Embryonic facial prominence (tissue), 1 donor: ENCODE results near the gene NME1.

Source experiments
- DNase-seq: peaks from one replicate; pipeline ENCODE4 v3.0.0-alpha.2; 2016; ENCODE audit errors: extremely low spot score

NME1 gene

DNA sequence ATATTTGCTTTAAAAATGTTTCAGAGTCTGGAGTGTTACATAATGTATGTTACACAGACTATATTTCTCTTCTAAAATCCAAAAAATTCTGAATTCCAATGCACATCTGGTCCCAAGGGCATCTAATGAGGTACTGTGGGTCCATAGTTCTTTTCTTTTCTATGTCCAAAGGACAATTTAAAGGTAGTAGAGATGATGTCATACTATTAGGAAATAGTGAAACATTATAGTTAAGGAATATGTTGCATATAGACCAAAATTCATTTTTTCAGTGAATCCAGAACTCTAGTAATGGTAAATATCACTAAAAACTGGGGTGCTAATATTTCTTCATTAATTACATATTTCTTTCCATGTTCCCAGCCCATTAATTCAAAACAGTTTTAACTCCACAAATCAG, 35.8 kb downstream of the NME1 start:
- no peak for DNase-seq

DNA sequence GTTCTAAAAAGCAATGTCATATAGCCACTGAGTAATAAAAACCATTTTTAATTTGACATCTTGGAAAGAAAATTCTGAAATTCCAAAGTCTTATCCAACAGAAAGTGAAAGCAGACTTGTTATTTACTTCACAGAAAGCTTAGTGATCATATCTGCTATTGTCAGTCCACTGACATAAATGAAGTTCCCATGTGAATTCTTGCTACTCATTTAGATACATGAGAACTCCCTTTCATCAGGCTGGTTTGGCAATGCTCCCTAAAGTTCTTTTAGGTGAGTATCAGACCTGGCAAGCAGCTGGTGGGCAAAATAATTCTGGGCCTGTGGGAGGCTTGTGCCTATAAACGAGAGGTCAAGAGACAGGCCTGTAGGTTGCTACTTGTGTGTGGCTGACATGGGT, 36.3 kb downstream of the NME1 start:
- no peak for DNase-seq

DNA sequence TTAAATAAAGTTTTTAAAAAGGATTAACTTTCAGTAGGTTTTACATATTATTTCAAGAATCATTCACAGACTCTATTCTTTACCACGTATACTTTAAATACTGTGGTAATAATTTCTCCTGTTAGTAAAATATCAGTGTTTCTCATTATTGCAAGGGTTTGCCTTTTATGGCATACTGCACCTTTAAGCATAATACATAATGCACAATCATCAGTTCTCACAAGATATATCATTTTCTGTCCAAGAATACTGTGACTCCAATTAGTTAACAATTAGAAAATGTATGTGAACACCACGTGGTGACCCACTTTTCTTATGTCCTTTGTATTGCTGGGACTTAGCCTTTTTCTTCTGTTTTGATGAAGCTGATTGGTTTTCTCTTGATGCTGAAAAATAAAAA, 38.5 kb downstream of the NME1 start:
- no peak for DNase-seq

DNA sequence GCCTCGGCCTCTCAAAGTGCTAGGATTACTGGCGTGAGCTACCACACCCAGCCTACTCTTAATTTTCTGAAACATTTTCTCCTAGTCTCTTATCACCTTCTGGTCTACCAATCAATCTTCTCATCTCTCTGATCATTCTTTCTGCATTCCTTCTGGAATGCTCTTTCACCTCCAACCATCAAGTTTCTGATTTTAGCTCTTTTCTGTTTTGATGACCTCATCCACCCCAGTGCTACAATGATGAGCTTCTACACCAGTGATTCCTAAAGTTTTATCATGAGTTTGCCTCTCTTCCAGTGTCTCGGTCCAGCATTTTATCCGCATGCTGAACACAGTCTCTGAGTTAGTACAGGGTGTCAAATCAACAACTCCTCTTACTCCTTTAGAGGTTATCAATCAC, 44.4 kb downstream of the NME1 start:
- DNase-seq = no peak

DNA sequence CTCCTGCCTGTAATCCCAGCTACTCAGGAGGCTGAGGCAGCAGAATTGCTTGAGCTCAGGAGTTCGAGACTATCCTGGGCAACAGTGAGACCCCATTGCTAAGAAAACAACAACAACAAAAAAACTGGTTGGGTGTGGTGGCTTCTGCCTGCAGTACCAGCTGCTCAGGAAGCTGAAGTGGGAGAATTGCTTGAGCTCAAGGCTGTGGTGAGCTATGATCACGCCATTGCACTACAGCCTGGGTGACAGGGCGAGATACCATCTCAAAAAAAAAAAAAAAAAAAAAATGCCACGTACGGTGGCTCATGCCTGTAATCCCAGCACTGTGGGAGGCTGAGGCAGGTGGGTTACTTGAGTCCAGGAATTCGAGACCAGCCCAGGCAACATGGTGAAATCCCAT, 46.9 kb downstream of the NME1 start:
- no peak for DNase-seq

DNA sequence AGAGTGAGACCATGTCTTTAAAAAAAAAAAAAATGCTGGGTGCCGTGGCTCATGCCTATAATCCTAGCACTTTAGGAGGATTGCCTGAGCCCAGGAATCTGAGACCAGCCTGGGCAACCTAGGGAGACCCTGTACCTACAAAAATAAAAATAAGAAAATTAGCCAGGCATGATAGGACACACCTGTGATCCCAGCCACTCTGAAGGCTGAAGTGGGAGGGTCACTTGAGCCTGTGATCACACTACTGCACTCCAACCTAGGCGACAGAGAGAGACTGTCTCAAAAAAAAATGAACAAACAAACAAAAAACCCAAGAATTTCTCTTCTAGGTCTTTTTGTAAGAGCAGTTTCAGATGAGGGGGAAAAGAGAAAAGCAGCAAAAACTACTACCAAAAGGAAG, 47.5 kb downstream of the NME1 start:
- no peak for DNase-seq

DNA sequence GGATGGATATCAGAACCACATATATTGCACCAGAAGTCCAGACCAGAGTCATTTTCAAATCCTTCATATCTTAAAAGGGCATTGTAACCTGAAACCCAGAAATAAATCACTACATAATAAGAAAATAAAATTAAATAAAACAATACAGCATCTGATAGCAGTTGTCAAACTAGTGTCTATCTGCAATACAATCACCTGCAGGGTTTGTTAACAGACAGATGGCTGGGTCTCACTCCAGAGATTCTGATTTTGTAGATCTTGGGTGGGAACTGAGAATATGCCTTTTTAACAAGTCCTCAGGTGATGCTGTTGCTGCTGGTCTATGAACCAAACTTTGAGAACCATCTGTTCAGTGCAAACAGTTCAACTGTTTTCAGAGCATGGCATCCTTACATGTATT, 50.5 kb downstream of the NME1 start:
- no peak for DNase-seq
